Measurements from ENCODE around the gene THG1L.

THG1L gene

GRCh38 chr5:157744051-157745011 lies 13.1 kb downstream of the THG1L start:
- Histone ChIP-seq H3K27me3 (ENCODE audit: insufficient read depth, low read length, poor library complexity, severe bottlenecking) (no peaks in the 10 kb centered on the region), H3K79me2 (ENCODE audit: insufficient read depth, low read length) (peaks cover 12% of the 10 kb centered on the region; the same call in 1 of the 2 replicates), H3K9me2 (replicated peaks; ENCODE audit: low read depth, low read length) (no peaks in the 10 kb centered on the region), H3K36me3 (ENCODE audit: insufficient read depth, low read length) (no peaks in the 10 kb centered on the region), H3K4me2 (ENCODE audit: low read depth, low read length, poor library complexity, severe bottlenecking) (peak overlapping the region; percentile 94), H3K4me1 (ENCODE audit: insufficient read depth, low read length, poor library complexity, severe bottlenecking) (peaks cover 20% of the 10 kb centered on the region), H3K4me3 (ENCODE audit: low read length, poor library complexity, severe bottlenecking) (peak overlapping the region; percentile 78), H3K9me3 (ENCODE audit: insufficient read depth, low read depth, low read length) (no peaks in the 10 kb centered on the region), H4K20me1 (ENCODE audit: insufficient read depth, low read length, poor library complexity, severe bottlenecking) (no peaks in the 10 kb centered on the region), H3F3A (ENCODE audit: low read depth) (no peaks in the 10 kb centered on the region), H2AFZ (ENCODE audit: low read length) (peak overlapping the region; percentile 80; the same call in 1 of the 2 replicates), H3K9ac (ENCODE audit: low read depth, low read length, poor library complexity, severe bottlenecking) (peak overlapping the region; percentile 75)
- no peak for TF ChIP-seq CTCF (conservative IDR thresholded peaks at IDR 0.05; ENCODE audit: low read length)
- no peak for TF ChIP-seq EZH2phosphoT487 (IDR thresholded peaks at IDR 0.05; ENCODE audit: borderline replicate concordance)

- Histone ChIP-seq H3K27me3 (ENCODE audit: insufficient read depth, low read length, poor library complexity, severe bottlenecking) (no peaks in the 10 kb centered on the region), H2AFZ (ENCODE audit: low read length) (no peak overlapping the region), H3K4me3 (ENCODE audit: low read length, poor library complexity, severe bottlenecking) (peak overlapping the region; percentile 78), H3F3A (ENCODE audit: low read depth) (no peaks in the 10 kb centered on the region), H3K9ac (ENCODE audit: low read depth, low read length, poor library complexity, severe bottlenecking) (peak overlapping the region; percentile 75), H3K9me3 (ENCODE audit: insufficient read depth, low read depth, low read length) (no peaks in the 10 kb centered on the region), H3K36me3 (ENCODE audit: insufficient read depth, low read length) (no peaks in the 10 kb centered on the region), H3K9me2 (replicated peaks; ENCODE audit: low read depth, low read length) (no peaks in the 10 kb centered on the region), H3K79me2 (ENCODE audit: insufficient read depth, low read length) (peaks cover 12% of the 10 kb centered on the region; the same call in 1 of the 2 replicates), H4K20me1 (ENCODE audit: insufficient read depth, low read length, poor library complexity, severe bottlenecking) (no peaks in the 10 kb centered on the region), H3K4me1 (ENCODE audit: insufficient read depth, low read length, poor library complexity, severe bottlenecking) (peaks cover 20% of the 10 kb centered on the region), H3K4me2 (ENCODE audit: low read depth, low read length, poor library complexity, severe bottlenecking) (peak overlapping the region; percentile 94)
- no peak for TF ChIP-seq EZH2phosphoT487 (IDR thresholded peaks at IDR 0.05; ENCODE audit: borderline replicate concordance)
- TF ChIP-seq CTCF (conservative IDR thresholded peaks at IDR 0.05; ENCODE audit: low read length), result no peak
Measured at GRCh38 chr5:157745041-157745456, 13.8 kb downstream of the THG1L start.

GRCh38 chr5:157747173-157747740 lies 16.0 kb downstream of the THG1L start:
- no peak overlapping the region for H3K9ac ChIP-seq (ENCODE audit: low read depth, low read length, poor library complexity, severe bottlenecking)
- no peaks in the 10 kb centered on the region for H3K9me2 ChIP-seq (replicated peaks; ENCODE audit: low read depth, low read length)
- H3K4me2 ChIP-seq (ENCODE audit: low read depth, low read length, poor library complexity, severe bottlenecking), result no peak overlapping the region
- no peaks in the 10 kb centered on the region for H3F3A ChIP-seq (ENCODE audit: low read depth)
- H3K27me3 ChIP-seq (ENCODE audit: insufficient read depth, low read length, poor library complexity, severe bottlenecking), result no peaks in the 10 kb centered on the region
- H3K36me3 ChIP-seq (ENCODE audit: insufficient read depth, low read length), result no peaks in the 10 kb centered on the region
- H2AFZ ChIP-seq (ENCODE audit: low read length), result no peak overlapping the region
- H3K4me1 ChIP-seq (ENCODE audit: insufficient read depth, low read length, poor library complexity, severe bottlenecking), result peaks cover 20% of the 10 kb centered on the region
- H4K20me1 ChIP-seq (ENCODE audit: insufficient read depth, low read length, poor library complexity, severe bottlenecking), result no peaks in the 10 kb centered on the region
- H3K4me3 ChIP-seq (ENCODE audit: low read length, poor library complexity, severe bottlenecking), result no peak overlapping the region
- no peak for TF ChIP-seq EZH2phosphoT487 (IDR thresholded peaks at IDR 0.05; ENCODE audit: borderline replicate concordance)
- TF ChIP-seq CTCF (conservative IDR thresholded peaks at IDR 0.05; ENCODE audit: low read length), result no peak
- peaks cover 12% of the 10 kb centered on the region; the same call in 1 of the 2 replicates for H3K79me2 ChIP-seq (ENCODE audit: insufficient read depth, low read length)
- no peaks in the 10 kb centered on the region for H3K9me3 ChIP-seq (ENCODE audit: insufficient read depth, low read depth, low read length)
